Heart left ventricle (tissue), 13 donors: ENCODE measurements around the gene ASB18.

ENCODE experiments used
- CTCF ChIP-seq, 12 donors: fragments of 200-600 bp; sonication (generic) in 4 of 12; IDR thresholded peaks; one replicate each; pipeline versions ENCODE4 v1.5.0 to v1.8.0; 2018 to 2022; ENCODE audit warnings: antibody characterized with exemption in 12 of 12, mild to moderate bottlenecking in 5 of 12
- POLR2A ChIP-seq, 2 donors: fragments of 450-650 bp; IDR thresholded peaks; one replicate each; pipeline ENCODE4 v1.6.1; 2017; ENCODE audit warnings: antibody characterized with exemption in 2 of 2, mild to moderate bottlenecking in 2 of 2, moderate library complexity in 2 of 2
- donor health status: ischemic (EF 13 %, LVEDD 7.1; RV severe dilation, severe dysfunction).
- donor health status: DM: no; HTN: yes; CAD: no.
- donor health status: DM: no; HTN: no; CAD: no.
- donor health status: ischemic (EF 25% LVEDD 6.9; RV normal size, moderate dysfunction).
- donor health status: ischemic (EF 25% LVEDD 5.7; RV mildly dilated, moderate dysfunction).
- donor health status: ischemic (EF 35%, LVEDD 5.7; RV mildly dilated, moderate dysfunction).
- donor health status: nonischemic (EF 11% LVEDD 7.7; RV severe dilation, severe dysfunction).
- donor health status: DM: yes; HTN: yes; CAD: no.
- donor health status: PGD.
- donor health status: ischemic (EF 29% LVEDD 5.4; RV normal size, mild dysfunction).
- donor health status: nonischemic (EF 23%, LVEDD 6.1; RV moderate dilation, normal function).

GRCh38 chr2:236172255-236173035 lies 91.8 kb downstream of the ASB18 start:
- no peak for TF ChIP-seq CTCF (IDR thresholded peaks at IDR 0.05)
- TF ChIP-seq POLR2A (IDR thresholded peaks at IDR 0.05): no peak
